Daoy (cell line): ENCODE data around the gene ALKBH8. TPM values are rescaled to one million over a fixed set of nuclear protein-coding genes. Genes with fewer than 3 reads are reported as not detected.

ENCODE experiments used
- DNase-seq: peaks from one replicate; pipeline ENCODE4 v3.0.0-alpha.2; 2015; ENCODE audit warnings: low read depth
- total RNA-seq: library from RNA; depleted of rRNA; stranded (reverse); fragments of >200 nt; shearing (Covaris generic); gene quantifications from 2 replicates; pipeline ENCODE4 v1.2.3, GENCODE V29; 2014; rRNA removed

The ALKBH8 gene, protein sequence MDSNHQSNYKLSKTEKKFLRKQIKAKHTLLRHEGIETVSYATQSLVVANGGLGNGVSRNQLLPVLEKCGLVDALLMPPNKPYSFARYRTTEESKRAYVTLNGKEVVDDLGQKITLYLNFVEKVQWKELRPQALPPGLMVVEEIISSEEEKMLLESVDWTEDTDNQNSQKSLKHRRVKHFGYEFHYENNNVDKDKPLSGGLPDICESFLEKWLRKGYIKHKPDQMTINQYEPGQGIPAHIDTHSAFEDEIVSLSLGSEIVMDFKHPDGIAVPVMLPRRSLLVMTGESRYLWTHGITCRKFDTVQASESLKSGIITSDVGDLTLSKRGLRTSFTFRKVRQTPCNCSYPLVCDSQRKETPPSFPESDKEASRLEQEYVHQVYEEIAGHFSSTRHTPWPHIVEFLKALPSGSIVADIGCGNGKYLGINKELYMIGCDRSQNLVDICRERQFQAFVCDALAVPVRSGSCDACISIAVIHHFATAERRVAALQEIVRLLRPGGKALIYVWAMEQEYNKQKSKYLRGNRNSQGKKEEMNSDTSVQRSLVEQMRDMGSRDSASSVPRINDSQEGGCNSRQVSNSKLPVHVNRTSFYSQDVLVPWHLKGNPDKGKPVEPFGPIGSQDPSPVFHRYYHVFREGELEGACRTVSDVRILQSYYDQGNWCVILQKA
- 13.6 and 17.7 TPM in 2 replicates for total RNA-seq

DNA sequence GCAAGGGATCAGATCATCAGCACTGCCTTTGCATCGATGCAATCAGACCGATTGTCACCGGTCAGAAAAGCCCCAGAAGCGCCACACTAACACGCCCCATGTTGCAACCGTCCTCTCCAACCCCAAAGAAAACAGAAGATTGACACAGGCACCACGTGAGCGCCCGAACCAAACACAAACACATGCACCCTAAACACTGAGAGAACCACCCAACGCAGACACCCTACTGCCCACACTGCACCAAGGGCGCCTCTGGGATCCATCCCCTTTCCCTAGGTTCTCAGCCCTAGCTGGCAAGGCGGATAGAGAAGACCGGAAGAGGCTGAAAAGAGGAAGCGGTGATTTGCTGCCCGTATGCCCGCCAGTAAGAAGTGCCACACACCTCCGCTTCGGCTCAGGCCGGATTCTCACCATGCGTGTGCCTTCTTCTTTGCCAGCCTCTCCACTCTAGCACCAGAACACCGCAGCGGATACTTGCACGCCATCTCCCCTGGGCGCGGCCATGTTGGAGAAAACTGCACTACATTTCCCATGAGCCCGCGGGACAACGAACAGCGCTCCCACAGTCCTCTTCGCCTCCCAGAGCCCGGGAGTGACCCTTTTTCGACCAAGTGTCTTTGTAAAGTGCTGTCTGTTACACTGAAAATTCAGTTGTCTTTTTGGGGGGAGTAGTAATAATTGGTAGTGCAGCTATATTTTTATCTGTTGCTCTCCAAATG is at the start of gene ALKBH8:
Gene ALKBH8 (minus strand): TSS at position 517 of the 719 bp plus-strand sequence. CDS start 4,842 bp downstream, outside the sequence.
- peak; percentile 81 for DNase-seq

DNA sequence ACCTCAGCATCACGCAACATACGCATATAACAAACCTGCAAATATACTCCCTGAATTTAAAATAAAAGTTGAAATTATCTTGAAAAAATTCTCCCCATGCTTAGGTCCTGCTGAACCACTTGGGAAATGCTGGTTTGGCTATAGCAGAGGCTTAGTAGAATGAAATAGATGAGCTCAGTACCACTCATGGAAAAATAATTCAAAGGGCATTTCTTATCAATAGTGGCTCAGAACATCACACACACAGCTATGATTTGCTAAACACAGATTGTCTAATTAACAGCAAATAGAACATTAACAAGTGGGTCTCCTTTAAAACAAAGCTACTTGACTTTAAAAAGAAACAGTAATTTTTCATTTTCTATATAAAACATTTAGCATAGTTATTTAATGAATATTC is 46.9 kb upstream of the ALKBH8 start:
- no peak for DNase-seq

DNA sequence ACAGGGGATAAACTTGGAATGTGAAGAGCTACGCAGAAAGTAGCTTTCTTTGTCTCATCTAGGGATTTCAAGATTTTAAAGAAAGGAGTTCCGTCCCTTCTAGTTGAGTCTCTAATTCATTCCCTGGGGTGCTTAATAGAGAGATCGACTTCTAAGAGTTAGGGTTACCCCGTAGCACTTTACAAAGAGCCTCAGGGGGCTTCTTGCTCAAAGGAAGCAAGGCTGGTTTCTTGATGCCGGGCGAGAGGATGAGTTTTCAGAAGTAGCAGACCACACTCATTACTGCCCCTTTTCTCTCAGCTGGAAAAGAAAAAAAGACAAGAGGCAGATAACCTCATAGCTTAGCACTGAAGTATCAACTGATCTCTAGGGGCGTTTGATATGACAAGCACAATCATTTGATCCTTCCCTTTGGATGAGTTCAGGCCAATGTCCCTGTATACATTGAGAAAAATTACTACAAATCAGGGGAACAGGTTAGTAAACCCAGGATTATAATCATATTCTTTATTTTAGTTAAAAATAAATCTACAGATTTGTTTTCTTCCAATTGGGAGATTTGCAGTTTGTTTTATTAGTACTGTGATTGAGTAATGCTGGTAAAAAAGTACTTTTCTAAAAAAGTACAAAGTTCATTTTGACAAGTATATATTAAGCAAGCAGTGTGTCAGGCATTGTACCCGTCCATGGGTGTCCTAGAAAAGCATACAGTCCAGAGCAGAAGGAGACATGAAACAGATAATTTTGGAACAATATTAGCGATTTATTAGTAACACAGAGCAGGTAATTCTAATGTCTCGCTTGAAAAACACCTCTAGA is 44.1 kb upstream of the ALKBH8 start:
- no peak for DNase-seq

DNA sequence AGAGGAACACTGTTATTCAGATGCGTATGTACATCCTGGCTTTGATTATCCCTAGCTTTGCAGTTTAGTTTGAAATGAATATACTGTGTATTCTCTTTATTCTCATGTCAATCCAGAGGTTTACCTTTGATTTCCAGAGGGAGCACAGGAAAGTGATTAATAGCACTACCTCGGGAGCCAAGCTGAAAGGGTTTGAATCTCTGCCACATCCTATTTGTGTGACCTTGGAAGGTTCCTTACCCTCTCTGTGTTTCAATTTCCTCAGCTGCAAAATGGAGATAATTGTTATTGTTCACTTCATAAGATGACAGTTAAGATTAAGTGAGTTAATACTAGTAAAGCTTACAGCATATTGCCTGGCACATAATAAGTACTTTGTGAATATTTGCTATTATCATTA is 43.3 kb upstream of the ALKBH8 start:
- no peak for DNase-seq

DNA sequence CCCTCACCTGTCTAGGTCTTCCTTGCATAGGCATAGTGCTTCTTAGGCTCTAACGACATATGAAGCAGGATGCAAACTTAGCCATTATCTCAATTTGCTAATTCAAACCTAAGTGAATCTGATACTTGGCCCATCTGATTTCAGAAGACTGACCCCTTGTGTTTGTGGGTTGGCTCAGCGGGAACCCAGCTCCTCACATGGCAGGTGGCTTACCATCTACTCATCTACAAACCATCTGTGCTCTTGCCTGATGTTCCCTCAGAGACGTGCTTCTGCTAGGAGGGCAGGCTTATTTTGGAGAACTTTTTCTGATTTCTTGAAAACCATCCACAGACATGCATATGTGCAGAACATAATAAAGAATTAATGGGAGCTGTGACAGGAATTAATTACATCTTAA is 40.6 kb upstream of the ALKBH8 start:
- DNase-seq: peak; percentile 2

DNA sequence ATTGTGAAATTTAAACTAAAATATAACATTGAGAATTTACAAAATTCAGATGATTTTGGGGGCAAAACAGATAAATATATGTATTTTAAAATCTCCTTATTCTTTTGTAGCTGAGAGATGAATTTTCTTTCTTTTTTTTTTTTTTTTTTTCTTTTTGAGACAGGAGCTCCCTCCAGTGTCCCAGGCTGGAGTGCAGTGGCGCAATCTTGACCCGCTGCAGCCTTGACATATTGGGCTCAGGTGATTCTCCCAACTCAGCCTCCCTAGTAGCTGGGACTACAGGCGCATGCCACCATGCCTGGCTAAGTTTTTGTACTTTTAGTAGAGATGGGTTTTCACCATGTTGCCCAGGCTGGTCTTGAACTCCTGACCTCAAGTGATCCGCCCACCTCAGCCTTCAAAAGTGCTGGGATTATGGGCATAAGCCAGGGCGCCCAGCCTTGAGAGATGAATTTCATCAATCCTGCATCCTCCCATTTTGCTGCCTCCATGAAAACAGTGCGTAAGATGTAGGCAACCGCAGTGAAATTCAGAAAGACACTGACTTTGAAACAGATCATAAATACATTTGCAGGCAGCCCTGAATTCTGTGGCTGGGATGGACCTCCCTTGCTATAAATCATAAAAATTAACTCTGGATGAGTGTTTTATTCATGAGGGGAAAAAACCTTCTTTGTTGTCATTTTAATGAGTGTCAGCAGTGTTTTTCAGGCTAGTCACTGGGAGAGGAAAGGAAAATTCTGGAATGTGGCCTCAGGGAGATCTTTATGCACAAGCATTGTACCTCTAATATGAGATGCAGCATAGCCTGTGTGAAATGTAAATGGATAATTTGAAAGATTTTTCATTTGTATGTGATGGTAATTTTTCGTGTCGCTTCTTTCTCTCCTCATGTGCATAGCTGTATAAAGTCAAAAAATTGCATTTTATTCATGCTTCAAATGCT is 39.8 kb upstream of the ALKBH8 start:
- no peak for DNase-seq

DNA sequence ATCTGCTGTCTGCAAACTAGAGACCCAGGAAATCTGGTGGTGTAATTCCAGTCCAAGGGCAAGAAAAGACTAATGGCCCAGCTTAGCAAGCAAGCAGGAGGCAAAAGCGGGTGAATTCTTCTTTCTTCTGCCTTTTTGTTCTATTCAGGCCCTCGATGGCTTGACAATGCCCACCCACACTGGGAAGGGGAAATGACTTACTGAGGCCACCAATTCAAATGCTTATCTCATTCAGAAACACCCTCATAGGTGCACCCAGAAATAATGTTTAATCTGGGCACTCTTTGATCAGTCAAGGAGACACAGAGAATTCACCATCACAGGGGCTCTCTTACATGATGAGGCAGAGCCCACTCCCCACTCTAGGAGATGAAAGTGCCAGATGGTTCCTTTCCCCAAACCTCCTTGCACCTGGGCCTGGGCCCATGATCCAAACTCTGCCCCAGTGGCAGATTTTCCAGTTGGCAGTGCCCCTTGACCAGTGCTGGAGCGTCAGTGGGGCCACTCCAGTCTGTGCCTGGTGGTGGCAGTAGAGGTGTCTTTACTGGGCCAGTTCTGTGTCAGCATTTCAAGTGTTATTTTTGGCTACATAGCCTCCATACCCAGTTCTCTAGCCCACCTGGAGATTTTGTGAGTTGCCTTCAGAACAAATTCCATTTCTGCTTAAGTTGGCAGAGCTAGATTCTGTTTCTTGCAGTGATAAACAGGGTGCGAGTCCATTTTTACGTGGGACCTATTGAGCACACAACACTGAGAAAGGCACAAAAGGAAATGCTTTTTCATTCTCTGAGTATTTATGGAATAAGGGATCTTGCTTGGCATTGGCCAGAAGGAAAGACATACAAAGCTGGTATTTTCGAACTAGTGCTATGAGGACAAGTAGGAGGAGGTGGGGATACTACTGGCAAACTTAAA is 32.9 kb upstream of the ALKBH8 start:
- DNase-seq: peak; percentile 60

DNA sequence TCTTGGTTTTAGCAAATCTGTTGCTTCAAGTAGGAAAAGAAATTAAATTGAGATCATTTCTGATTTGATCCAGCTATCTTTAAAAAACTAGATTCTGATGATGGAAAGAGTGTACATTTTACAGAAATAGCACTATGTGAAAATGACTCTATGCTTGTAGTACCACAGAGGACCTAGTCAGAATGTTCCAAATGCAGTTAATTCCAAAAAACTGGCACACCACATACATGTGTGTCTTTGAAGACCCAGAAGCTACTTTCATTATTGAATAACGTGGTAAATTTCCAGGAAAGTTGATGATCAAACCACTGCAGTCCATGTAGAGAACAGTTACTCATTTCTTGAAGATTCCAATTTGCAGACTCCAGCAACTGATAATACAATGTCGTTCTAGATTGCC is 29.2 kb upstream of the ALKBH8 start:
- DNase-seq: no peak

DNA sequence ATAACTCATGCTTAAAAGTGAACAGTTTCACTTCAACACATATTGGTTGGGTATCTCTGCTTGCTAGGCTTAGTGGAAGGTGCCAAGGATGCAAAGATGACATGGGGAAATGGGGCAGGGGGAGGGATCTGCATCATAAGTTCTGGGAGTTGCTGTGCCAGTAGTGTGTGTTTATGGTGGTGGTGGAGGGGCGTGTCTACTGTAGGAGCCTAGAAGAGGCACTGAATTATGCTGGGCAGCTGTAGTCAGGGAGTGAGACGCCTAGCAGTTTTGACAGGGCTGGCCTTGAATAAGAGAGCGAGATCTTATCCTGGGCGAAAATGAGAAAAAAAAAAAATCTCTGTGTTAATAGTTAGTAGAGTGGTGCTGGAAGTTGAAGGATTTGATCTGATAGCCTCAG is 28.4 kb upstream of the ALKBH8 start:
- no peak for DNase-seq

DNA sequence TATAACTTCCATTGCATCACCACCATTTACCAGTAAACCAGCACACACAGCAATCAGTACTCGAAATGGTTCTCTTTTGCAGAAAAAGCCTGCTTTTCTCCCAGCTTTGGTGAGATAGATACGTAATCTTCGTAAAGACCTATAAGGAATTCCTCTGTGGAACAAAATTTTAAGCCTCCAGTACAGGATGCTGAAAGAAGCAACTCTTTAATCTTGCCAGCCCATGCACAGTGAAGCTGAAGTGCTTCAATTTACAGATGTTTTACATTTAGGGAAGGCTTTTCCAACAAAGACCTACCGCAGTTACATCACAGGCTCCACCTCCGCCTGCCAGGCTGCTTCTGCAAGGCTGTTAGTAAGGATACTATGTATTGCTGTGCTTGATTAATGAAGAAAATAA is 27.3 kb upstream of the ALKBH8 start:
- no peak for DNase-seq

DNA sequence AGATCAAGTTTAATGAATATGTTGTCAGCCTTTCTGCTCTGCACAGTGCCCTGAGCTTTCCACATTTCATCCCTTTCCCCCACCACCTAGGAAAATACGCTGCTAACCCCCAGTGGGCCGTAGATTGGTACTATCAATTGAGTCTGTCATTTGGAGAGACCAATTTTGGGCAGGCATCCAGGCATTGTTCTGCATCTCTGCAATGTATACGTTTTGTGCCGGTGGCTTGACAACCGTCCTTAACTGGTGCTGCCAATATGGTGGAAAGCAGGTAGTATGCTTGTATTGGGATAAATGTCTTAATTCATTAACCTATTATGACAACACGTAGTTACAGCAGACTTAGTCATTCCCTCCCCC is 26.7 kb upstream of the ALKBH8 start:
- DNase-seq: no peak

DNA sequence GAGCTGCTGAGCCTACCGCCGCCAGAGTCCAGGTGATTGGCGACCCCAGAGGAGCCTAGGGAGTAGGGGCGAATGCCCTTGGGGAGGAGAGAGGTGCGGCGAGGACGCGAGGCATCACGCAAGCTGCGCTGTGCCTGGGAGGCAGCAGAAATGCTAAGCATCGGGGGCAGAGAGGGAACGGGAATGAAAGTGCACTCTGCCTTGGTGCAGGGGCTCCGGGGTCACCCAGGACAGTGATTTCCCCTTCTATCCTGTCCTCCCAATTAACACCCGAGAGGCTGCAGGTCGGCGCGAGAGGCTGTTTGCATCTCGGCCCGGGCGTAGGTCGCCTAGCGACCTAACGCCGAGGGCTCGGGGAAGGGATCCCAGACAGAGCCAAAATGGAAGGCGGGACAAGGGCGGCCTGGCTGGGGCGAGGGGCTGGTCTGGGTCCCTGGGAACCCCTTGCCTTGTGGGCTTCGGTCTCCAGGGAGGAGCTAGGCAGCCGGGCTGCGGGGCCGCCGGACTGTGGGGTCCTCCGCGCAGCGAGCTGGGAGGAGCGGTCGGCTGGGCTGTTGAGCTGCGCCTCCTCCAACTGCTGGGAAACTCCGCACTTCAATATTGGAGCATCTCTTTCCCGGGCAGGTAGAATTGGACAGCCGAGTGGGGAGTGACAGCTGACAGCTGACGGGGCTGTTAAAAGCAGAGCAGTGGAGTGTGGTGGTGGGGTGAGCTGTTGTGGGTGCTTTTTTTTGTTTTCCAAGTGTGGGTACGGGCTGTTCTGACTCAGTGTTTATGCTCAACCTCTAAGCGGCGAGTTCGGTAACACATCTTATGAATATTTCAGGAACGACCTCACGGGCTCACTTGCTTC is 26.1 kb upstream of the ALKBH8 start:
- DNase-seq: peak; percentile 24

DNA sequence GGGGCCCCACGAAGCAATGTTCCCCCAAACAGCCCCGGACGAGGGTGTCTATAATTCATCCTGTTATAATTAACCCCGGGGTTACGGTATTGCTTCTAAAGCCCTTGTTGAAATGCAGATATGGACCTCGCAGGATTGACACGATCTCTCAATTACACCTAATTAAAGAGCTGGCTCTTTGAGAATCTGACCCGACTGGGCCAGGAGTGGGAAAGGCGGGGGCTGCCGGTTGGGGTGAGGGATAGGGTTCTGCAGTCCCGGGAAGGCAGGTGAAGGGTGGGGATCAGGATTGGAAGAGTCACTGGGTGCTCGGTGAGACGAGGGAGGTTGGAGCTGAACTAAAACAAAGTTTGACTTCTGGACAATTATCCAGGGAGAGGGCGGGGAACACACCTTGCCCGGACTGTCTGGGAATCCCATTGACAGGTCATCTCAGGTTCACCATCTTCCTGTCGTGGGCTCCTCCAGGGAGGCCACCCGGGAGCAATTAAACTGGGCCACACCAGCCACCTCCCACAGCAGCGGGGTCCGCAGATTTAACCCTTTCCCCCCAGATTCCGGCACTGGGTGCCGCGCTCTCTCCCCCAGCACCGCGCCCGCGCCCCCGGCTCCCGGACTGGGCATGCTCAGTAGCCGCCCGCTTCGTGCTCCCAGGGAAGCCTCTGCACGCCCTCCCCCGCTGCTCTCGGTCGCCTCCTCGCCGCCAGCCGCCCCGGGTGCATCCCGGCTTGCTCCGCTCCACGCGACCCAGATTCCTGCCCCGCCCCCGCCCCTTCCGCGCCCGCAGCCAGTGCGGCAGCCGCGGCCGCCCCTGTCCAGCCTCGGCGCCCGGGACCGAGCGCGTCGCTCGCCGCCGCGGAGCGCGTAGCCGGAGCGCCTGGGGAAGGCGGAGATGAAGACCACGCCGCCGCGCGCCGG is 25.2 kb upstream of the ALKBH8 start, which contains the start of gene ELMOD1:
Gene ELMOD1 (plus strand): TSS at position 688 of the 918 bp plus-strand sequence. CDS start 27,043 bp downstream, outside the sequence.
- DNase-seq: peak; percentile 71

DNA sequence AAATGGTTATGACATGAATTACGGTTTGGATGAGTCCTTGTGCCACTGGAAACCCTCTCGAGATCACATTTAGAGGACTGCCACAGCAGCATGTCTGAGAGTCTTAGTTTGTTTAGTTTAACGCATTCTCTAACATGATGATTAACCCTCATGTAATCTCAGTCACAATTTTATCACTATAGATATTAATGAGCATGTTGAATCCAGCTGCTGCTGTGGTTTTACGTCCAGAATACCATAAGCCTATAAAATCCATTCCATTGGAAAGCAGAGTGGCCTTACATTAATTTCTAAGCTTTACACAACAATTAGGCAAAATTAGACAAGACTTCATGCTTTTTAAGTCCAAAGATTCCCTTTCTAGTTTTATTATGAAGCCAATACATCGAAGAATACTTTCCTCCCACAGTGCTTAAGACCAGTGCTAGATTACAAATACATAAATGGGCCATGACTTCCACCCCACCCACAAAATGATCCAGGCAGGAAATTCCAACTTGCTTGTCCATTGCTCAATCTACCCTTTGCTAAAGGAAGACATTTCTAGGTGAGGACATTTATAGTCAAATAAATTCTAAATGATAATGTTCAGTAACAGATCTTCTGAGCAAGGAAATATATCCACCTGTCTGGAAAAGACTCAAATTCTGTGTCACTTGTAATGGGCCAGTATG is 21.9 kb upstream of the ALKBH8 start:
- DNase-seq: peak; percentile 40

DNA sequence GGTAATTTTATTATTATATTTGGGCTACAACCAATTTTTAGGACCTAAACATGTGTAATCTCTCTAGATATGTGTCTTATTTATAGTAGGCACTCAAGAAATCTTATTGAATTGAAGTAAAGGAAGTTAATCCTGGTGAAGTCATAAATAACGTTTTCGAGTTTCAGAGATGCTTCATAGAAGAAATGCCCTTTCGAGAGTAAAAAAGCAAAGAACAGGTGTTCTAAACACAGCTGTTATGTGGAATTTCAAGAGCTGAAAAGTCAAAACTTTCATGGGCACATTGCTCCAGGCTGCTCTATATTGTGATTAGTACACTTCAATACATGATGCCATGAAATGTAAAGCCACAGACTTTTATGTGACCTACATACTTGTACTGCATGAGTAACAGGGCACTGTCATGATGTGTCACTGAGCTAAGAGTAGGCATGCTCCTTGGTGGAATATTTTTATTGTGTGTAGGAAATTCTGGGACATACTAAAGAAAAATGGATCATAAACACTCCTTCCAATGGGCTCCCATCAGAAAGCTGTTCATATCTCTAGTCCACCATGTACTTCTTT is 18.2 kb upstream of the ALKBH8 start:
- DNase-seq: peak; percentile 62

DNA sequence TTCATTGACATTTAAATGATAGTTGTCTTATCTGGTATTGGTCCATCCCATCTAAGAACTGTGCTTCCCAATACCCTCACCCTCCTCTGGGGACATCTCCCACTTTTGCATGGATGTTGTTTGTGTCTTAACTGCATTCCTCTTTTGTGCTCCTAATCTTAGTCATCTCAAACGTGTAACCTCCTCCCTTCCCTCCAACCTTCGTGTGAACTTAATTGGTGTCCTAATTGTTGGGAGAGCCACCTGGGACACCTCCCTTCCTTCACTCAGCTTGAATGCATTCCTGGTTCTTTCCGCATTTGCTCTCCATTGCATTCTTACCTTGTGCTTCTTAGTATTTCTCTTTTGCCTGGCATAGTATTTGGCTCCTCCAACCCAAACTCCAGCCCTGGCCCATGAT is 15.6 kb upstream of the ALKBH8 start:
- DNase-seq: no peak
